Measurements from ENCODE around the gene UNC93A.

DNA sequence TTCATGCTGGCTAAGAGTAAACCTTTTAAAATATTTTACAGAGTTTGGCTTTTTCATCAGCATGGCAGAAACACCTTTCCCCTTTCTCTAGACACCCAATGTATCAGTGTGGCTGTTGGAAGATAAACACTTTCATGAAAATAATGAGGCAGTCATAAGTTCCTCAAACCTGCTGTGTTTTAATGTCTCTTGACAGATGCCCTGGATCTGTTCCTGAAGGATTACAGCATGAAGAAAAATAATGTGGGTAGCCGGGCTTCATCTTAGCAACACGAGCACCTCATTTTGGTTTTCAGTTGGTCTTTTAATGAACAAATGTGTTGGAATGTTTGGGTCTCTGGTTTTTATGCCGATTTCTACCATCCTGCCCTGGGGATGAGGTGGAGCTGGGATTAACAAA, 45.5 kb upstream of the UNC93A start:
- TF ChIP-seq POLR2A (IDR thresholded peaks at IDR 0.05): no peak
- TF ChIP-seq, protein P1, sequence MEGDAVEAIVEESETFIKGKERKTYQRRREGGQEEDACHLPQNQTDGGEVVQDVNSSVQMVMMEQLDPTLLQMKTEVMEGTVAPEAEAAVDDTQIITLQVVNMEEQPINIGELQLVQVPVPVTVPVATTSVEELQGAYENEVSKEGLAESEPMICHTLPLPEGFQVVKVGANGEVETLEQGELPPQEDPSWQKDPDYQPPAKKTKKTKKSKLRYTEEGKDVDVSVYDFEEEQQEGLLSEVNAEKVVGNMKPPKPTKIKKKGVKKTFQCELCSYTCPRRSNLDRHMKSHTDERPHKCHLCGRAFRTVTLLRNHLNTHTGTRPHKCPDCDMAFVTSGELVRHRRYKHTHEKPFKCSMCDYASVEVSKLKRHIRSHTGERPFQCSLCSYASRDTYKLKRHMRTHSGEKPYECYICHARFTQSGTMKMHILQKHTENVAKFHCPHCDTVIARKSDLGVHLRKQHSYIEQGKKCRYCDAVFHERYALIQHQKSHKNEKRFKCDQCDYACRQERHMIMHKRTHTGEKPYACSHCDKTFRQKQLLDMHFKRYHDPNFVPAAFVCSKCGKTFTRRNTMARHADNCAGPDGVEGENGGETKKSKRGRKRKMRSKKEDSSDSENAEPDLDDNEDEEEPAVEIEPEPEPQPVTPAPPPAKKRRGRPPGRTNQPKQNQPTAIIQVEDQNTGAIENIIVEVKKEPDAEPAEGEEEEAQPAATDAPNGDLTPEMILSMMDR (IDR thresholded peaks at IDR 0.05): no peak
